H9 (cell line): Measurements from ENCODE around the gene KIF13A. TPM values are rescaled to one million over a fixed set of nuclear protein-coding genes. Genes with fewer than 3 reads are reported as not detected.

Experiments
- DNase-seq: peaks from one replicate; pipeline ENCODE4 v3.0.0-alpha.2; 2017
- H2AFZ ChIP-seq: one replicate; pipeline ENCODE4 v1.6.1; 2013; ENCODE audit warnings: mild to moderate bottlenecking, low read length, control low read depth, moderate library complexity
- H2AK5ac ChIP-seq: 2 replicates; pipeline ENCODE4 v1.6.1; 2013; ENCODE audit warnings: low read length, control low read depth, mixed read lengths; ENCODE audit not compliant: insufficient read length
- H2BK120ac ChIP-seq: one replicate; pipeline ENCODE4 v1.6.1; 2013; ENCODE audit warnings: low read depth, mild to moderate bottlenecking, low read length, control low read depth, inconsistent platforms; ENCODE audit not compliant: poor library complexity, severe bottlenecking
- H2BK12ac ChIP-seq: 2 replicates; pipeline ENCODE4 v1.6.1; 2013; ENCODE audit warnings: low read length, control low read depth, mixed read lengths, low read depth; ENCODE audit not compliant: insufficient read length
- H2BK15ac ChIP-seq: 2 replicates; pipeline ENCODE4 v1.6.1; 2013; ENCODE audit warnings: low read depth, low read length, control low read depth
- H2BK20ac ChIP-seq: one replicate; pipeline ENCODE4 v1.6.1; 2013; ENCODE audit warnings: low read depth, mild to moderate bottlenecking, low read length, control low read depth, inconsistent platforms; ENCODE audit not compliant: poor library complexity, severe bottlenecking
- H2BK5ac ChIP-seq: 2 replicates; pipeline ENCODE4 v1.6.1; 2013; ENCODE audit warnings: low read length, control low read depth, mixed read lengths; ENCODE audit not compliant: insufficient read length
- H3K14ac ChIP-seq: 2 replicates; pipeline ENCODE4 v1.6.1; 2013; ENCODE audit warnings: low read length, control low read depth; ENCODE audit not compliant: insufficient read depth
- H3K18ac ChIP-seq: 2 replicates; pipeline ENCODE4 v1.6.1; 2013; ENCODE audit warnings: low read depth, mild to moderate bottlenecking, mixed read lengths, low read length, control low read depth; ENCODE audit not compliant: insufficient read length
- H3K23ac ChIP-seq: 2 replicates; pipeline ENCODE4 v1.6.1; 2013; ENCODE audit warnings: low read length, control low read depth, mixed read lengths, low read depth; ENCODE audit not compliant: insufficient read length
- H3K23me2 ChIP-seq: 2 replicates; pipeline ENCODE4 v1.6.1; 2013; ENCODE audit warnings: low read depth, mild to moderate bottlenecking, mixed read lengths, low read length, control low read depth; ENCODE audit not compliant: insufficient read length, poor library complexity, severe bottlenecking
- H3K27ac ChIP-seq: 2 replicates; pipeline ENCODE4 v1.5.1; 2013; ENCODE audit warnings: low read length, control low read depth, mixed read lengths, low read depth; ENCODE audit not compliant: insufficient read length
- H3K27me3 ChIP-seq: 2 replicates; pipeline ENCODE4 v1.6.1; 2013; ENCODE audit warnings: low read length, control low read depth, inconsistent platforms; ENCODE audit not compliant: insufficient read depth
- H3K4ac ChIP-seq: 2 replicates; pipeline ENCODE4 v1.6.1; 2013; ENCODE audit warnings: low read depth, mild to moderate bottlenecking, control low read depth, inconsistent platforms, low read length, moderate library complexity
- H3K4me1 ChIP-seq: 2 replicates; pipeline ENCODE4 v1.6.1; 2013; ENCODE audit warnings: low read length, control low read depth, inconsistent platforms; ENCODE audit not compliant: insufficient read depth
- H3K4me2 ChIP-seq: 2 replicates; pipeline ENCODE4 v1.6.1; 2013; ENCODE audit warnings: low read length, control low read depth, mixed read lengths; ENCODE audit not compliant: insufficient read length, insufficient read depth
- H3K56ac ChIP-seq: 2 replicates; pipeline ENCODE4 v1.6.1; 2013; ENCODE audit warnings: low read depth, mild to moderate bottlenecking, mixed read lengths, low read length, control low read depth; ENCODE audit not compliant: insufficient read length
- H3K79me1 ChIP-seq: 2 replicates; pipeline ENCODE4 v1.6.1; 2013; ENCODE audit warnings: low read depth, mild to moderate bottlenecking, moderate library complexity, low read length, control low read depth, inconsistent platforms; ENCODE audit not compliant: insufficient read depth, poor library complexity, severe bottlenecking
- H3K79me2 ChIP-seq: 2 replicates; pipeline ENCODE4 v1.6.1; 2013; ENCODE audit warnings: low read length, control low read depth, inconsistent platforms; ENCODE audit not compliant: insufficient read depth
- H3K9ac ChIP-seq: 2 replicates; pipeline ENCODE4 v1.6.1; 2013; ENCODE audit warnings: low read length, control low read depth, mixed read lengths; ENCODE audit not compliant: insufficient read length; ENCODE audit errors: extremely low read depth
- H3K9me3 ChIP-seq: one replicate; pipeline ENCODE4 v1.6.1; 2013; ENCODE audit warnings: low read depth, low read length, inconsistent platforms; ENCODE audit not compliant: control insufficient read depth
- H3T11ph ChIP-seq: one replicate; pipeline ENCODE4 v1.6.1; 2013; ENCODE audit warnings: mild to moderate bottlenecking, low read length, control low read depth, inconsistent platforms
- H4K20me1 ChIP-seq: one replicate; pipeline ENCODE4 v1.6.1; 2013; ENCODE audit not compliant: control insufficient read depth, insufficient read length, insufficient read depth
- H4K5ac ChIP-seq: 2 replicates; pipeline ENCODE4 v1.6.1; 2013; ENCODE audit warnings: low read depth, mild to moderate bottlenecking, mixed read lengths, low read length, control low read depth; ENCODE audit not compliant: insufficient read length
- H4K8ac ChIP-seq: replicated peaks from 2 replicates; pipeline ENCODE4 v1.6.1; 2013; ENCODE audit warnings: low read length, control low read depth, mixed read lengths, low read depth; ENCODE audit not compliant: insufficient read length
- H4K91ac ChIP-seq: 2 replicates; pipeline ENCODE4 v1.6.1; 2013; ENCODE audit warnings: low read depth, mild to moderate bottlenecking, moderate library complexity, mixed read lengths, low read length, control low read depth; ENCODE audit not compliant: insufficient read length
- H3K27ac Mint-ChIP-seq, 3 experiments: 2 replicates in 2 of 3; 3 replicates in 1 of 3; pipeline ENCODE4 v1.8.0; 2020 to 2021; ENCODE audit warnings: mixed read lengths in 3 of 3, mild to moderate bottlenecking in 1 of 3, moderate library complexity in 1 of 3
- H3K27me3 Mint-ChIP-seq: 2 replicates; pipeline ENCODE4 v1.8.0; 2021; ENCODE audit warnings: low read depth, mild to moderate bottlenecking, moderate library complexity, mixed read lengths
- H3K36me3 Mint-ChIP-seq, 3 experiments: 2 replicates in 2 of 3; 3 replicates in 1 of 3; pipeline ENCODE4 v1.8.0; 2020 to 2021; ENCODE audit warnings: low read depth in 3 of 3, mixed read lengths in 3 of 3; ENCODE audit not compliant: insufficient read depth in 1 of 3
- H3K4me1 Mint-ChIP-seq, 2 experiments: 2 replicates each; pipeline ENCODE4 v1.8.0; 2020; ENCODE audit warnings: mixed read lengths in 2 of 2
- H3K4me3 Mint-ChIP-seq, 2 experiments: 2 replicates in 1 of 2; 3 replicates in 1 of 2; pipeline ENCODE4 v1.8.0; 2020 to 2021; ENCODE audit warnings: mild to moderate bottlenecking in 2 of 2, mixed read lengths in 2 of 2, moderate library complexity in 1 of 2
- H3K9me3 Mint-ChIP-seq, 2 experiments: 2 replicates in 1 of 2; 3 replicates in 1 of 2; pipeline ENCODE4 v1.8.0; 2020; ENCODE audit warnings: mild to moderate bottlenecking in 2 of 2, mixed read lengths in 2 of 2, moderate library complexity in 1 of 2
- WGBS: extraction: QIAGEN DNeasy Blood & Tissue Kit; methylation state at CpG from one replicate; pipeline ENCODE4 v1.1.7; 2013; ENCODE audit warnings: missing lambda C conversion rate, low lambda C conversion rate, mixed read lengths; ENCODE audit not compliant: insufficient read length; ENCODE audit errors: extremely low coverage; 5-methylcytosine and 5-hydroxymethylcytosine counted together
- total RNA-seq: library from RNA; stranded (reverse); gene quantifications from 2 replicates; pipeline ENCODE4 v1.2.1, GENCODE V29; 2021
- TF ChIP-seq, protein P1 (sequence below): fragments of 200-600 bp; sonication (generic); conservative IDR thresholded peaks from 3 replicates; pipeline ENCODE4 v1.8.0; 2021; ENCODE audit warnings: antibody characterized with exemption, mild to moderate bottlenecking

The KIF13A gene
- total RNA-seq, 1 experiment from 2014 or later = 38.2 TPM

GRCh38 chr6:17964633-17965032, 22.8 kb downstream of the KIF13A start:
- Mint-ChIP-seq H3K9me3 (no peaks in the 10 kb centered on the region), H3K27ac (no peak overlapping the region), H3K36me3 (peaks cover 0 to 4% (median 0%) of the 10 kb centered on the region in 3 experiments; a peak in 1 of 7 replicates), H3K4me1 (peaks cover 18 to 22% of the 10 kb centered on the region in 2 experiments), H3K27me3 (no peaks in the 10 kb centered on the region), H3K4me3 (no peak overlapping the region)
- Histone ChIP-seq H2AFZ (no peak overlapping the region), H3K4me1 (no peaks in the 10 kb centered on the region), H3K56ac (no peak overlapping the region), H4K5ac (no peak overlapping the region), H3K27me3 (no peaks in the 10 kb centered on the region), H3K9me3 (no peaks in the 10 kb centered on the region), H3K4ac (no peak overlapping the region), H3K14ac (no peak overlapping the region), H3K79me1 (peaks cover 3% of the 10 kb centered on the region), H3K4me2 (no peak overlapping the region), H2BK120ac (no peak overlapping the region), H3K27ac (no peak overlapping the region), H3T11ph (no peak overlapping the region), H3K79me2 (no peaks in the 10 kb centered on the region), H2BK12ac (no peak overlapping the region), H3K23me2 (no peaks in the 10 kb centered on the region), H3K18ac (no peak overlapping the region), H2BK5ac (no peak overlapping the region), H2AK5ac (no peak overlapping the region), H3K23ac (no peak overlapping the region), H4K91ac (no peak overlapping the region), H3K9ac (no peak overlapping the region), H4K8ac (no peak overlapping the region), H2BK20ac (no peak overlapping the region), H2BK15ac (no peak overlapping the region), H4K20me1 (no peaks in the 10 kb centered on the region)
- no peak for DNase-seq
- WGBS = no CpG with 5 or more reads among the region's 8 CpGs
- TF ChIP-seq, protein P1, sequence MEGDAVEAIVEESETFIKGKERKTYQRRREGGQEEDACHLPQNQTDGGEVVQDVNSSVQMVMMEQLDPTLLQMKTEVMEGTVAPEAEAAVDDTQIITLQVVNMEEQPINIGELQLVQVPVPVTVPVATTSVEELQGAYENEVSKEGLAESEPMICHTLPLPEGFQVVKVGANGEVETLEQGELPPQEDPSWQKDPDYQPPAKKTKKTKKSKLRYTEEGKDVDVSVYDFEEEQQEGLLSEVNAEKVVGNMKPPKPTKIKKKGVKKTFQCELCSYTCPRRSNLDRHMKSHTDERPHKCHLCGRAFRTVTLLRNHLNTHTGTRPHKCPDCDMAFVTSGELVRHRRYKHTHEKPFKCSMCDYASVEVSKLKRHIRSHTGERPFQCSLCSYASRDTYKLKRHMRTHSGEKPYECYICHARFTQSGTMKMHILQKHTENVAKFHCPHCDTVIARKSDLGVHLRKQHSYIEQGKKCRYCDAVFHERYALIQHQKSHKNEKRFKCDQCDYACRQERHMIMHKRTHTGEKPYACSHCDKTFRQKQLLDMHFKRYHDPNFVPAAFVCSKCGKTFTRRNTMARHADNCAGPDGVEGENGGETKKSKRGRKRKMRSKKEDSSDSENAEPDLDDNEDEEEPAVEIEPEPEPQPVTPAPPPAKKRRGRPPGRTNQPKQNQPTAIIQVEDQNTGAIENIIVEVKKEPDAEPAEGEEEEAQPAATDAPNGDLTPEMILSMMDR = no peak
